ENCODE measurements around the gene POU4F2. TPM values are rescaled to one million over a fixed set of nuclear protein-coding genes. Genes with fewer than 3 reads are reported as not detected.

Gene POU4F2
- total RNA-seq, 2 donors from 2014 or later: not detected

Other genes with a start within 250 kb of the POU4F2 start
- 10 to 100 TPM; 19.8 to 22.3 TPM for gene SLC10A7, start 117.0 kb upstream of the POU4F2 start, total RNA-seq

All from T-helper 17 cell (primary cell).